Large intestine (tissue), 3 donors: Measurements from ENCODE around the gene PARD3. TPM values are rescaled to one million over a fixed set of nuclear protein-coding genes. Genes with fewer than 3 reads are reported as not detected.

Experiments
- DNase-seq, 2 donors: peaks; one replicate each; pipeline versions ENCODE4 v3.0.0 to v3.0.0-alpha.2; 2013
- H3K27ac ChIP-seq: one replicate; pipeline ENCODE4 v1.5.1; 2013; ENCODE audit warnings: low read length
- H3K27me3 ChIP-seq: 2 replicates; pipeline ENCODE4 v1.6.1; 2013; ENCODE audit warnings: low read length; ENCODE audit not compliant: control insufficient read depth, insufficient read depth
- H3K36me3 ChIP-seq: 2 replicates; pipeline ENCODE4 v1.6.1; 2013; ENCODE audit warnings: low read length; ENCODE audit not compliant: control insufficient read depth, insufficient read depth
- H3K4me1 ChIP-seq: one replicate; pipeline ENCODE4 v1.6.1; 2013; ENCODE audit warnings: low read length; ENCODE audit not compliant: control insufficient read depth, insufficient read depth
- H3K4me3 ChIP-seq: one replicate; pipeline ENCODE4 v1.5.1; 2013; ENCODE audit warnings: low read length
- H3K9me3 ChIP-seq: one replicate; pipeline ENCODE4 v1.6.1; 2013; ENCODE audit warnings: mild to moderate bottlenecking, low read depth, low read length, moderate library complexity; ENCODE audit not compliant: control insufficient read depth
- WGBS: methylation state at CpG from one replicate; pipeline ENCODE4 v1.1.5; 2013; ENCODE audit warnings: low lambda C conversion rate; ENCODE audit not compliant: insufficient coverage; 5-methylcytosine and 5-hydroxymethylcytosine counted together
- polyA plus RNA-seq: library from polyadenylated mRNA; unstranded; fragments of 120-200 nt; gene quantifications from one replicate; pipeline ENCODE4 v1.2.1, GENCODE V29; 2013

PARD3 gene
- polyA plus RNA-seq, 1 donor, result 25.5 TPM

- no peaks in the 10 kb centered on the region for H3K36me3 ChIP-seq
- 96% methylated on average over 4 of the region's 9 CpGs for WGBS
- H3K27me3 ChIP-seq, result no peaks in the 10 kb centered on the region
- H3K4me1 ChIP-seq, result no peaks in the 10 kb centered on the region
- no peak overlapping the region for H3K4me3 ChIP-seq
- DNase-seq, result no peak
- no peaks in the 10 kb centered on the region for H3K9me3 ChIP-seq
- H3K27ac ChIP-seq, result no peak overlapping the region
Measured at GRCh38 chr10:34609287-34609940, 205.7 kb downstream of the PARD3 start.

- Histone ChIP-seq H3K27ac (no peak overlapping the region), H3K36me3 (no peaks in the 10 kb centered on the region), H3K9me3 (no peaks in the 10 kb centered on the region), H3K27me3 (no peaks in the 10 kb centered on the region), H3K4me3 (no peak overlapping the region), H3K4me1 (no peaks in the 10 kb centered on the region)
- WGBS, result 87% methylated on average over 3 of the region's 3 CpGs
- DNase-seq, result no peak
Measured at GRCh38 chr10:34607894-34608293, 207.2 kb downstream of the PARD3 start.

GRCh38 chr10:34606890-34607289 is 208.2 kb downstream of the PARD3 start:
- no peaks in the 10 kb centered on the region for H3K27me3 ChIP-seq
- DNase-seq, result no peak

GRCh38 chr10:34602478-34602877 is 212.6 kb downstream of the PARD3 start:
- no peaks in the 10 kb centered on the region for H3K9me3 ChIP-seq
- no peak for DNase-seq
- no peak overlapping the region for H3K27ac ChIP-seq
- H3K4me3 ChIP-seq, result no peak overlapping the region
- no peaks in the 10 kb centered on the region for H3K36me3 ChIP-seq
- H3K27me3 ChIP-seq, result no peaks in the 10 kb centered on the region
- H3K4me1 ChIP-seq, result no peaks in the 10 kb centered on the region
- no CpG with 5 or more reads among the region's 4 CpGs for WGBS

More at GRCh38 chr10:34606890-34607289, 208.2 kb downstream of the PARD3 start:
- WGBS, result 100% methylated on average over 2 of the region's 4 CpGs
- Histone ChIP-seq H3K4me1 (no peaks in the 10 kb centered on the region), H3K9me3 (no peaks in the 10 kb centered on the region), H3K27ac (no peak overlapping the region), H3K36me3 (no peaks in the 10 kb centered on the region), H3K4me3 (no peak overlapping the region)

GRCh38 chr10:34601691-34602090 is 213.4 kb downstream of the PARD3 start:
- Histone ChIP-seq H3K27me3 (no peaks in the 10 kb centered on the region), H3K36me3 (no peaks in the 10 kb centered on the region), H3K27ac (no peak overlapping the region), H3K4me3 (no peak overlapping the region), H3K9me3 (no peaks in the 10 kb centered on the region), H3K4me1 (no peaks in the 10 kb centered on the region)
- 90% methylated on average over 2 of the region's 4 CpGs for WGBS
- no peak for DNase-seq

- no peaks in the 10 kb centered on the region for H3K36me3 ChIP-seq
- no peak for DNase-seq
- no peaks in the 10 kb centered on the region for H3K9me3 ChIP-seq
- no peaks in the 10 kb centered on the region for H3K27me3 ChIP-seq
- H3K4me3 ChIP-seq, result no peak overlapping the region
- no peak overlapping the region for H3K27ac ChIP-seq
- 93% methylated on average over 8 of the region's 12 CpGs for WGBS
- H3K4me1 ChIP-seq, result no peaks in the 10 kb centered on the region
Measured at GRCh38 chr10:34599026-34599795, 215.9 kb downstream of the PARD3 start.

- H3K36me3 ChIP-seq, result no peaks in the 10 kb centered on the region
- H3K27ac ChIP-seq, result no peak overlapping the region
- 100% methylated on average over 1 of the region's 7 CpGs for WGBS
- no peaks in the 10 kb centered on the region for H3K4me1 ChIP-seq
- no peaks in the 10 kb centered on the region for H3K9me3 ChIP-seq
- DNase-seq, result no peak
- H3K4me3 ChIP-seq, result no peak overlapping the region
- no peaks in the 10 kb centered on the region for H3K27me3 ChIP-seq
Measured at GRCh38 chr10:34596351-34596750, 218.7 kb downstream of the PARD3 start.

GRCh38 chr10:34593930-34594329 is 221.2 kb downstream of the PARD3 start:
- Histone ChIP-seq H3K27me3 (no peaks in the 10 kb centered on the region), H3K27ac (no peak overlapping the region), H3K4me3 (no peak overlapping the region), H3K4me1 (no peaks in the 10 kb centered on the region), H3K36me3 (no peaks in the 10 kb centered on the region), H3K9me3 (no peaks in the 10 kb centered on the region)
- no CpG with 5 or more reads among the region's 2 CpGs for WGBS
- no peak for DNase-seq

- no peak for DNase-seq
- Histone ChIP-seq H3K27me3 (no peaks in the 10 kb centered on the region), H3K36me3 (no peaks in the 10 kb centered on the region), H3K4me3 (no peak overlapping the region), H3K4me1 (no peaks in the 10 kb centered on the region), H3K9me3 (no peaks in the 10 kb centered on the region), H3K27ac (no peak overlapping the region)
- WGBS, result 90% methylated on average over 2 of the region's 2 CpGs
Measured at GRCh38 chr10:34593374-34593890, 221.7 kb downstream of the PARD3 start.

GRCh38 chr10:34590793-34591192 is 224.3 kb downstream of the PARD3 start:
- Histone ChIP-seq H3K4me3 (no peak overlapping the region), H3K27me3 (no peaks in the 10 kb centered on the region), H3K4me1 (no peaks in the 10 kb centered on the region), H3K9me3 (no peaks in the 10 kb centered on the region), H3K27ac (no peak overlapping the region), H3K36me3 (no peaks in the 10 kb centered on the region)
- no peak for DNase-seq
- no CpG with 5 or more reads among the region's 5 CpGs for WGBS
